Bronchial epithelial cell (primary cell): ENCODE measurements around the gene SPATA4. TPM values are rescaled to one million over a fixed set of nuclear protein-coding genes. Genes with fewer than 3 reads are reported as not detected.

ENCODE experiments used
- DNase-seq: peaks from one replicate; pipeline ENCODE4 v3.0.0-alpha.2; 2010; ENCODE audit warnings: low read depth
- FAIRE-seq: peaks from 2 replicates; lab custom pipeline; 2011; peaks lifted over from hg19 to GRCh38; lab: Jason Lieb, UNC
- H3K27me3 ChIP-seq: 2 replicates; pipeline ENCODE4 v1.5.1; 2011; ENCODE audit warnings: low read length; ENCODE audit not compliant: control insufficient read depth, insufficient read depth
- H3K36me3 ChIP-seq: 2 replicates; pipeline ENCODE4 v1.5.1; 2011; ENCODE audit warnings: low read length; ENCODE audit not compliant: control insufficient read depth, insufficient read depth
- H3K4me3 ChIP-seq: 2 replicates; pipeline ENCODE4 v1.5.1; 2011; ENCODE audit warnings: mild to moderate bottlenecking, low read depth, low read length, control low read depth
- CTCF ChIP-seq: IDR thresholded peaks from 2 replicates; pipeline ENCODE4 v1.5.1; 2011; ENCODE audit warnings: mild to moderate bottlenecking, moderate library complexity, low read length, control low read depth, inconsistent platforms; ENCODE audit not compliant: insufficient read depth, severe bottlenecking
- total RNA-seq: library from RNA; depleted of rRNA; stranded (reverse); fragments of >200 nt; gene quantifications from 2 replicates; pipeline ENCODE4 v1.2.1, GENCODE V29; 2014

The SPATA4 gene
- total RNA-seq, 1 donor from 2014 or later, result under 0.01 TPM

DNA sequence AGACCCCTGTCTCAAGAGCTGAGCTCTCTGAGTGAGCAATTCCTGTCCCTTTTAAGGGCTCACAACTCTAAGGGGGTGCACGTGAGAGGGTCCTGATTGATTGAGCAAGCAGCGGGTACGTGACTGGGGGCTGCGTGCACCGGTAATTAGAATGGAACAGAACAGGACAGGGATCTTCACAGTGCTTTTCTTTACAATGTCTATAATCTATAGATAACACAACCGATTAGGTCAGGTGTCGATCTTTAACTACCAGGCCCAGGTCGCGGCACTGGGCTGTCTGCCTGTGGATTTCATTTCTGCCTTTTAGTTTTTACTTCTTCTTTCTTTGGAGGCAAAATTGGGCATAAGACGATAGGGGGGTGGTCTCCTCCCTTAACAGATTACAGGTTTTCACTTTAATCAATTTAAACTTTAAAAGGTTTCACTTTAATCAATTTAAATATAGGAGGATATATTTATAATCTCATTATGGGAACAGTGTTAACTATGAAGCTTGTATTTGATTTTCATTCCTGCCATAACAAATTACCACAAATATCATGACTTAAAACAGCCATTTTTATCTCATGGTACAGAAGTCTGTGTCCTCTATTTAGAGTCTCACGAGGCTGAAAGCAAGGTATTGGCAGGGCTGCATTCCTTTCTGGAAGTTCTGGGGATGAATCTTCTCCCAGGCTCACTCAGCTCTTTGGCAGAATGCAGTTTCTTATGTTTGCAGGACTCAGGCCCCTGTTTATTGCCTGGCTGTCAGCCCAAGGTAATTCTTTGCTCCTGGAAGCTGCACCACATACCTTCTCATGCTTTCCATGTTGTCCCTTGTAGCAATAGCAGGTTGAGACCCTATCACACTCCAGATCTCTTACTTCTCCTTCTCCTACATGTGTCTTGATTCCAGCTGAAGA, 5.2 kb downstream of the SPATA4 start:
- H3K4me3 ChIP-seq, result no peak overlapping the region
- no peak for DNase-seq
- no peak for FAIRE-seq
- H3K36me3 ChIP-seq, result no peaks in the 10 kb centered on the region
- no peaks in the 10 kb centered on the region for H3K27me3 ChIP-seq
- no peak for TF ChIP-seq CTCF

- FAIRE-seq (no peak), DNase-seq (peak; percentile 7)
- TF ChIP-seq CTCF, result no peak
- Histone ChIP-seq H3K27me3 (no peaks in the 10 kb centered on the region), H3K4me3 (no peak overlapping the region), H3K36me3 (no peaks in the 10 kb centered on the region)
Measured at GRCh38 chr4:176188654-176189053, 6.7 kb downstream of the SPATA4 start.

DNA sequence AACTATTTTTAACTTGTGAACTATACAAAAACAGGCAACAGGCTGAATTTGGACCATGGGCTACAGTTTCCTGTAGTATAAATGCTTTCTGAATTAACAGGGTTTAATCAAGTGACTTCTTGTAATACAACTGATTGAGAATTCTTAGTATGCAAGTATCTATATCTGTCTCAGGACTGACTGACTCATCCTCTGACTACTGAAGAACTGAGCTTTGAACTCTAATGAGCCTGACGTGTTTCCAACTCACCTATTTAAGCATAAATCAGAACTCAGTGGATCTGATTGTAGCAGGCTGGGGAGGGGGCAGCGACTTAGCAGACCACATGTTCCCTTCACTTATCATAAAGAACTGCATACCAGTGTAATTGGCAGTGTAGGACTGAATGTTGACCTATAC, 7.8 kb downstream of the SPATA4 start:
- FAIRE-seq (peak; percentile 62), DNase-seq (peak; percentile 74)
- H3K36me3 ChIP-seq, result no peaks in the 10 kb centered on the region
- H3K4me3 ChIP-seq, result no peak overlapping the region
- H3K27me3 ChIP-seq, result no peaks in the 10 kb centered on the region
- no peak for TF ChIP-seq CTCF

- no peak for TF ChIP-seq CTCF
- FAIRE-seq (no peak), DNase-seq (no peak)
Measured at GRCh38 chr4:176186671-176187395, 8.6 kb downstream of the SPATA4 start.

DNA sequence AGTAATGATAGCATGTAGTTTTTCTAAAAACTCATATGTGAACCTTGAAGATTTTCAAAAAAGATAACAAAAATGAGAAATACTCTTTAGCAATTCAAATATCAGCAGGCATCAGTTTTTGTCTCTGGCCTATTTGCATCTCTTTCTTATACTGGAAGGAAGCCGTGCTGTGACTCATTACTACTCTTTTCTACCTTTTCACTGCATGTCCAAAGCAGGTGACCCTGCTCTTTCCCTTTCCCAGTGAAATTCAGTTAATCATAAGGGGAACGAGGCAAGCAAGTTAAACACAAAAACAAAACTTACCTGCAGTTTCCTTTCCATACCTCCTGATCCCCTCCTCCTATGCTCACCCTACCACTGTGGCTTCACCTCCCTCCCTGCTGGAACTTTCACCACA, 9.3 kb downstream of the SPATA4 start:
- no peak for TF ChIP-seq CTCF
- no peak for FAIRE-seq
- no peak overlapping the region for H3K4me3 ChIP-seq
- no peaks in the 10 kb centered on the region for H3K27me3 ChIP-seq
- no peaks in the 10 kb centered on the region for H3K36me3 ChIP-seq
- peak; percentile 21 for DNase-seq

More at GRCh38 chr4:176186671-176187395, 8.6 kb downstream of the SPATA4 start:
- Histone ChIP-seq H3K36me3 (no peaks in the 10 kb centered on the region), H3K27me3 (no peaks in the 10 kb centered on the region), H3K4me3 (no peak overlapping the region)
